Testis (tissue), 3 donors: ENCODE data around the gene ALOX15B. TPM values are rescaled to one million over a fixed set of nuclear protein-coding genes. Genes with fewer than 3 reads are reported as not detected.

Experiments used
- DNase-seq: peaks from one replicate; pipeline ENCODE4 v3.0.0-alpha.2; 2019
- H3K27ac ChIP-seq, 2 donors: fragments of 200-600 bp; sonication (generic); one replicate each; pipeline ENCODE4 v1.5.1; 2019
- H3K27me3 ChIP-seq: fragments of 200-600 bp; sonication (generic); one replicate; pipeline ENCODE4 v1.5.1; 2019
- H3K36me3 ChIP-seq: fragments of 200-600 bp; sonication (generic); one replicate; pipeline ENCODE4 v1.5.1; 2017; ENCODE audit warnings: low read depth; ENCODE audit errors: missing control alignments
- H3K4me1 ChIP-seq: fragments of 200-600 bp; sonication (generic); one replicate; pipeline ENCODE4 v1.5.1; 2019
- H3K4me3 ChIP-seq, 2 donors: fragments of 200-600 bp; sonication (generic); one replicate each; pipeline ENCODE4 v1.5.1; 2017 to 2019
- H3K9me3 ChIP-seq: fragments of 200-600 bp; sonication (generic); one replicate; pipeline ENCODE4 v1.5.1; 2017
- CTCF ChIP-seq, 3 experiments: fragments of 450-650 bp in 2 of 3; fragments of 200-600 bp in 1 of 3; sonication (generic) in 1 of 3; IDR thresholded peaks; one replicate each; pipeline ENCODE4 v1.5.1; 2016 to 2019; ENCODE audit warnings: antibody characterized with exemption in 3 of 3, mild to moderate bottlenecking in 2 of 3, moderate library complexity in 1 of 3
- POLR2A ChIP-seq: fragments of 450-650 bp; IDR thresholded peaks from one replicate; pipeline ENCODE4 v1.6.1; 2017; ENCODE audit warnings: antibody characterized with exemption, mild to moderate bottlenecking, moderate library complexity
- WGBS, 2 donors: methylation state at CpG; one replicate each; pipeline ENCODE4 v1.1.5; 2018; 5-methylcytosine and 5-hydroxymethylcytosine counted together
- intact Hi-C: fragments of 100-400 bp; cut with DNase I; formaldehyde crosslinking; loops from one replicate; pipeline ENCODE4 v1.15.1; 2023; ENCODE audit warnings: low total_unique reads
- polyA plus RNA-seq: library from polyadenylated mRNA; stranded (reverse); fragments of 350-450 nt; fragmentation: Illumina TruSeq; extraction: RNeasy Lipid Tissue Mini Kit (QIAGEN cat#74804); gene quantifications from one replicate; pipeline ENCODE4 v1.2.3, GENCODE V29; 2014; ENCODE audit warnings: low read depth, low replicate concordance; ENCODE audit not compliant: insufficient read depth
- total RNA-seq, 2 donors: library from RNA; depleted of rRNA; stranded (reverse); fragments of >200 nt; gene quantifications; one replicate each; pipeline ENCODE4 v1.2.3, GENCODE V29; 2016

ALOX15B gene
- total and polyA plus RNA-seq, 3 donors from 2014 or later: 0.79 to 2.2 (median 1.8) TPM

GRCh38 chr17:8068736-8069586, 30.1 kb downstream of the ALOX15B start:
- 87 to 89% methylated on average over 5 to 9 of the region's 9 CpGs for WGBS, 2 donors
- H3K4me1 ChIP-seq: peaks cover 11% of the 10 kb centered on the region
- no peaks in the 10 kb centered on the region for H3K9me3 ChIP-seq
- no peak overlapping the region for H3K27ac ChIP-seq
- no peak overlapping the region for H3K4me3 ChIP-seq
- intact Hi-C loops: no loop called here
- DNase-seq: no peak
- no peaks in the 10 kb centered on the region for H3K36me3 ChIP-seq
- no peaks in the 10 kb centered on the region for H3K27me3 ChIP-seq
- TF ChIP-seq CTCF (IDR thresholded peaks at IDR 0.05) (no peak), POLR2A (no peak)

- DNase-seq: no peak
- 92 to 94% methylated on average over 3 of the region's 3 CpGs for WGBS, 2 donors
- Histone ChIP-seq H3K27me3 (no peaks in the 10 kb centered on the region), H3K9me3 (no peaks in the 10 kb centered on the region), H3K27ac (no peak overlapping the region), H3K36me3 (no peaks in the 10 kb centered on the region), H3K4me1 (peaks cover 11% of the 10 kb centered on the region), H3K4me3 (no peak overlapping the region)
- intact Hi-C loops: no loop called here
- no peak for TF ChIP-seq CTCF (IDR thresholded peaks at IDR 0.05)
- no peak for TF ChIP-seq POLR2A
Observed at GRCh38 chr17:8069587-8069860, 30.7 kb downstream of the ALOX15B start.

- TF ChIP-seq CTCF (IDR thresholded peaks at IDR 0.05): no peak
- no peak for TF ChIP-seq POLR2A
- Histone ChIP-seq H3K27ac (no peak overlapping the region), H3K4me1 (peaks cover 11% of the 10 kb centered on the region), H3K4me3 (no peak overlapping the region), H3K9me3 (no peaks in the 10 kb centered on the region), H3K36me3 (no peaks in the 10 kb centered on the region), H3K27me3 (no peaks in the 10 kb centered on the region)
- no peak for DNase-seq
- intact Hi-C loops: no loop called here
- WGBS, 2 donors: 82% methylated on average over 10 to 12 of the region's 12 CpGs
Observed at GRCh38 chr17:8071496-8071895, 32.6 kb downstream of the ALOX15B start.

- H3K27me3 ChIP-seq: no peaks in the 10 kb centered on the region
- TF ChIP-seq CTCF (IDR thresholded peaks at IDR 0.05) (no peak), POLR2A (no peak)
- no peak overlapping the region for H3K27ac ChIP-seq
- H3K4me1 ChIP-seq: peaks cover 11% of the 10 kb centered on the region
- intact Hi-C loops: no loop called here
- H3K36me3 ChIP-seq: no peaks in the 10 kb centered on the region
- H3K9me3 ChIP-seq: no peaks in the 10 kb centered on the region
- 4 to 6% methylated on average over 21 to 28 of the region's 28 CpGs for WGBS, 2 donors
- no peak for DNase-seq
- H3K4me3 ChIP-seq: no peak overlapping the region
Observed at GRCh38 chr17:8072341-8072728, 33.5 kb downstream of the ALOX15B start.
